Mesendoderm (in vitro differentiated cells): ENCODE results near the gene VWA2.

Experiments used
- DNase-seq: peaks from one replicate; pipeline ENCODE4 v3.0.0; 2013
- H2AK5ac ChIP-seq: 2 replicates; pipeline ENCODE4 v1.6.1; 2013; ENCODE audit warnings: low read length, inconsistent platforms
- H2BK120ac ChIP-seq: 2 replicates; pipeline ENCODE4 v1.6.1; 2013; ENCODE audit warnings: low read depth, mild to moderate bottlenecking, low read length, moderate library complexity, mixed read lengths
- H2BK15ac ChIP-seq: replicated peaks from 2 replicates; pipeline ENCODE4 v1.6.1; 2013; ENCODE audit warnings: low read depth, mild to moderate bottlenecking, moderate library complexity
- H2BK5ac ChIP-seq: 2 replicates; pipeline ENCODE4 v1.6.1; 2013; ENCODE audit warnings: low read length, inconsistent platforms
- H3K18ac ChIP-seq: 2 replicates; pipeline ENCODE4 v1.6.1; 2013; ENCODE audit warnings: mild to moderate bottlenecking, low read length, mixed read lengths
- H3K23ac ChIP-seq: one replicate; pipeline ENCODE4 v1.6.1; 2013; ENCODE audit warnings: low read length
- H3K27ac ChIP-seq: 2 replicates; pipeline ENCODE4 v1.5.1; 2013; ENCODE audit warnings: low read depth, mild to moderate bottlenecking, inconsistent platforms, low read length, moderate library complexity
- H3K27me3 ChIP-seq: 2 replicates; pipeline ENCODE4 v1.6.1; 2013; ENCODE audit warnings: low read length, control low read depth, mild to moderate bottlenecking, inconsistent platforms; ENCODE audit not compliant: insufficient read depth, poor library complexity
- H3K36me3 ChIP-seq: 2 replicates; pipeline ENCODE4 v1.6.1; 2013; ENCODE audit warnings: low read length, inconsistent platforms; ENCODE audit not compliant: control insufficient read depth, insufficient read depth
- H3K4ac ChIP-seq: one replicate; pipeline ENCODE4 v1.6.1; 2013; ENCODE audit warnings: low read depth, mild to moderate bottlenecking, low read length, moderate library complexity
- H3K4me1 ChIP-seq: 2 replicates; pipeline ENCODE4 v1.6.1; 2013; ENCODE audit warnings: low read depth, low read length, inconsistent platforms; ENCODE audit not compliant: control insufficient read depth
- H3K4me2 ChIP-seq: 2 replicates; pipeline ENCODE4 v1.6.1; 2013; ENCODE audit warnings: low read length
- H3K4me3 ChIP-seq: 2 replicates; pipeline ENCODE4 v1.5.1; 2013; ENCODE audit warnings: mild to moderate bottlenecking, low read length
- H3K56ac ChIP-seq: one replicate; pipeline ENCODE4 v1.6.1; 2013; ENCODE audit warnings: low read length
- H3K79me1 ChIP-seq: 2 replicates; pipeline ENCODE4 v1.6.1; 2013; ENCODE audit warnings: low read length, inconsistent platforms
- H3K79me2 ChIP-seq: 2 replicates; pipeline ENCODE4 v1.6.1; 2013; ENCODE audit warnings: mild to moderate bottlenecking, low read length; ENCODE audit not compliant: control insufficient read depth, insufficient read depth
- H3K9ac ChIP-seq: 2 replicates; pipeline ENCODE4 v1.6.1; 2013; ENCODE audit warnings: low read length, inconsistent platforms
- H4K5ac ChIP-seq: one replicate; pipeline ENCODE4 v1.6.1; 2013; ENCODE audit warnings: low read length
- H4K8ac ChIP-seq: one replicate; pipeline ENCODE4 v1.6.1; 2013; ENCODE audit warnings: low read depth, mild to moderate bottlenecking, control low read depth, low read length, moderate library complexity
- WGBS: extraction: QIAGEN DNeasy Blood & Tissue Kit; methylation state at CpG from one replicate; pipeline ENCODE4 v1.1.7; 2013; ENCODE audit warnings: low lambda C conversion rate, missing lambda C conversion rate; ENCODE audit not compliant: insufficient coverage; ENCODE audit errors: extremely low coverage; 5-methylcytosine and 5-hydroxymethylcytosine counted together

The VWA2 gene

GRCh38 chr10:114323023-114323422 is 84.0 kb downstream of the VWA2 start:
- Histone ChIP-seq H3K4ac (no peak overlapping the region), H3K4me1 (peaks cover 2% of the 10 kb centered on the region), H3K79me2 (no peaks in the 10 kb centered on the region), H3K27ac (no peak overlapping the region), H3K4me2 (no peak overlapping the region), H3K79me1 (no peaks in the 10 kb centered on the region), H3K18ac (no peak overlapping the region), H3K9ac (no peak overlapping the region), H2BK120ac (no peak overlapping the region), H4K5ac (no peak overlapping the region), H2BK15ac (no peak overlapping the region), H2AK5ac (no peak overlapping the region), H3K27me3 (no peaks in the 10 kb centered on the region), H2BK5ac (no peak overlapping the region), H3K4me3 (no peak overlapping the region), H4K8ac (no peak overlapping the region), H3K23ac (no peak overlapping the region), H3K56ac (no peak overlapping the region), H3K36me3 (no peaks in the 10 kb centered on the region)
- DNase-seq, result no peak
- no CpG with 5 or more reads among the region's 5 CpGs for WGBS

GRCh38 chr10:114326795-114327194 is 87.7 kb downstream of the VWA2 start:
- DNase-seq, result no peak
- H4K8ac ChIP-seq, result no peak overlapping the region
- 100% methylated on average over 1 of the region's 2 CpGs for WGBS
- H2AK5ac ChIP-seq, result no peak overlapping the region
- H2BK15ac ChIP-seq, result no peak overlapping the region
- no peak overlapping the region for H3K4me2 ChIP-seq
- no peak overlapping the region for H3K23ac ChIP-seq
- no peaks in the 10 kb centered on the region for H3K36me3 ChIP-seq
- no peaks in the 10 kb centered on the region for H3K27me3 ChIP-seq
- no peaks in the 10 kb centered on the region for H3K4me1 ChIP-seq
- no peaks in the 10 kb centered on the region for H3K79me1 ChIP-seq
- no peak overlapping the region for H3K18ac ChIP-seq
- no peak overlapping the region for H4K5ac ChIP-seq
- H3K4me3 ChIP-seq, result no peak overlapping the region
- no peak overlapping the region for H3K4ac ChIP-seq
- H3K79me2 ChIP-seq, result no peaks in the 10 kb centered on the region
- no peak overlapping the region for H3K56ac ChIP-seq
- no peak overlapping the region for H2BK120ac ChIP-seq
- H3K27ac ChIP-seq, result no peak overlapping the region
- no peak overlapping the region for H3K9ac ChIP-seq
- H2BK5ac ChIP-seq, result no peak overlapping the region

GRCh38 chr10:114327537-114328440 is 88.7 kb downstream of the VWA2 start:
- H3K27me3 ChIP-seq, result no peaks in the 10 kb centered on the region
- no peaks in the 10 kb centered on the region for H3K79me2 ChIP-seq
- no peak overlapping the region for H2BK120ac ChIP-seq
- H4K5ac ChIP-seq, result no peak overlapping the region
- no peak overlapping the region for H3K23ac ChIP-seq
- no peak overlapping the region for H3K4me2 ChIP-seq
- H3K4me3 ChIP-seq, result no peak overlapping the region
- no peak overlapping the region for H2BK15ac ChIP-seq
- no peak overlapping the region for H2BK5ac ChIP-seq
- H4K8ac ChIP-seq, result no peak overlapping the region
- H3K56ac ChIP-seq, result no peak overlapping the region
- no peak overlapping the region for H3K18ac ChIP-seq
- H3K9ac ChIP-seq, result no peak overlapping the region
- no peak overlapping the region for H3K4ac ChIP-seq
- no peaks in the 10 kb centered on the region for H3K79me1 ChIP-seq
- no peak for DNase-seq
- no peak overlapping the region for H2AK5ac ChIP-seq
- no peaks in the 10 kb centered on the region for H3K4me1 ChIP-seq
- no peaks in the 10 kb centered on the region for H3K36me3 ChIP-seq
- H3K27ac ChIP-seq, result no peak overlapping the region
- WGBS, result no CpG with 5 or more reads among the region's 15 CpGs

GRCh38 chr10:114328441-114328812 is 89.4 kb downstream of the VWA2 start:
- Histone ChIP-seq H3K79me1 (no peaks in the 10 kb centered on the region), H3K4ac (no peak overlapping the region), H3K4me2 (no peak overlapping the region), H2BK15ac (no peak overlapping the region), H2AK5ac (no peak overlapping the region), H4K5ac (no peak overlapping the region), H3K79me2 (no peaks in the 10 kb centered on the region), H2BK5ac (no peak overlapping the region), H3K27me3 (no peaks in the 10 kb centered on the region), H4K8ac (no peak overlapping the region), H3K56ac (no peak overlapping the region), H3K4me3 (no peak overlapping the region), H3K9ac (no peak overlapping the region), H3K27ac (no peak overlapping the region), H3K18ac (no peak overlapping the region), H3K23ac (no peak overlapping the region), H3K4me1 (no peaks in the 10 kb centered on the region), H2BK120ac (no peak overlapping the region), H3K36me3 (no peaks in the 10 kb centered on the region)
- WGBS, result no CpG with 5 or more reads among the region's 6 CpGs
- DNase-seq, result no peak

- no peak overlapping the region for H3K4me2 ChIP-seq
- H3K4me1 ChIP-seq, result no peaks in the 10 kb centered on the region
- H3K79me1 ChIP-seq, result no peaks in the 10 kb centered on the region
- no peak overlapping the region for H2BK5ac ChIP-seq
- H3K79me2 ChIP-seq, result no peaks in the 10 kb centered on the region
- H3K56ac ChIP-seq, result no peak overlapping the region
- no peak overlapping the region for H3K23ac ChIP-seq
- no peak overlapping the region for H3K4ac ChIP-seq
- H3K9ac ChIP-seq, result no peak overlapping the region
- no peak overlapping the region for H3K18ac ChIP-seq
- no peaks in the 10 kb centered on the region for H3K27me3 ChIP-seq
- WGBS, result no CpG with 5 or more reads among the region's 6 CpGs
- no peak overlapping the region for H2BK120ac ChIP-seq
- H2BK15ac ChIP-seq, result no peak overlapping the region
- no peak overlapping the region for H3K4me3 ChIP-seq
- H4K8ac ChIP-seq, result no peak overlapping the region
- H2AK5ac ChIP-seq, result no peak overlapping the region
- no peak overlapping the region for H3K27ac ChIP-seq
- H3K36me3 ChIP-seq, result no peaks in the 10 kb centered on the region
- H4K5ac ChIP-seq, result no peak overlapping the region
- no peak for DNase-seq
Measured at GRCh38 chr10:114328874-114329273, 89.8 kb downstream of the VWA2 start.
